GM11168 (cell line): ENCODE results near the gene ARHGEF19.

ENCODE experiments used
- in situ Hi-C: fragments of 300-500 bp; cut with MboI; formaldehyde crosslinking; loops from one replicate; pipeline ENCODE4 v1.12.0; 2022; ENCODE audit warnings: low sequenced_read_pairs; ENCODE audit not compliant: unreplicated experiment

The ARHGEF19 gene

DNA sequence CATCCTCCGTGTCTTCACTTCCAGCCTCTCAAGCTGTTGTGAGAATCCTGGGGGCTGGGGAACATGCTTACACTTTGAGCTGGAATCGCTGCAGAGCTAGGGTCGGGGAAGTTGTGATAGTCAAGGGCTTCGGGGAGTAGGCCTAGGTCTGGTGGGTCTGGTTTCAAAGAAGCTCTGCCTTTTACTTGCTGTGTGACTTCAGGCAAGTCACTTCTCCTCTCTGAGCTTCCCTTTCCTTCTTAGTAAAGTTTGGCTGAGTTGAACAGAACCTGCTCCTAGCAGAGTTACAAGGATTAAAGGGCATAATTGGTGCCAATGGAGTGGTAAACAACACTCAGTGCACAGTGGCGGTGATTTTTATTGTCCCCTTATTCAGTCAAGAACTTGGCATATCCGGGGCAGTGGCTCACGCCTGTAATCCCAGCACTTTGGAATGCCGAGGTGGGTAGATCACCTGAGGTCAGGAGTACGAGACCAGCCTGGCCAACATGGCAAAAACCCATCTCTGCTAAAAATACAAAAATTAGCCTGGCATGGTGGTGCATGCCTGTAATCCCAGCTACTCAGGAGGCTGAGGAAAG is 25.7 kb downstream of the ARHGEF19 start:
- in situ Hi-C loops = no loop called here

DNA sequence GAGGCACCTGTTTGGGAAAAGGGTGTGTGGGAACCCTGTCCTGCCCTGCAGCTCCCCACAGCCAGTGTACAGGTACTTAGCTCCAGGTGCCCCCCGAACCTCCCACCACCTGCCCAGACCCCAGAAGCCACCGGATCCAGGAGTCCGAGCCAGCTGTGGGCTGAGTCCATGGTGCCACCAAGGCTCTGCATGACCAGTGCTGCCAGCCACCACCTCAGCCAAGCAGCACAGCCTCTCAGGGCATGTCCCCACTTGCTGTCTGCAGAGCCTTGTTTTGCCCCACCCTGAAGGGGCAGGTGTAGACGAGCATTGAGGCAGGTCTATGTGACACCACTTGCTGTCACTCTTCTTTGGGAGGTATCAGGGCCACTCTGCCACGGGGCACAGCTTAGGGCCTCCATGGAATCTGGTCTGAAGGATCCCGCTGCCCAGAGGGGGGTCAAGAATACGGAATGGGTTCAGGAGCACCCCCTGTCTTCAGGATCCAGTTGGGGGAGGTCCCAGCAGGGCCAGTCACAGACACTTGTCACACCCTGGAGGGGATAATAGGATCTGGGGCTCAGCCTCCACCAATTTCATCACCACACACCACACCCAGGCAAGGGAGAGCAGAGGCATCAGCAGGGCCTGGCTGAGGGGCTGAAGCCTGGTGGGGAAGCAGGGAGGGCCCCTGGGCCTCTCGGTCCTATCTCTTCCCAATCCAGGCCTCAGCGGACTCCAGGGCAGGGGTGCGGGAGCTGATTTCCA is 27.7 kb downstream of the ARHGEF19 start:
- in situ Hi-C loops = no loop called here

DNA sequence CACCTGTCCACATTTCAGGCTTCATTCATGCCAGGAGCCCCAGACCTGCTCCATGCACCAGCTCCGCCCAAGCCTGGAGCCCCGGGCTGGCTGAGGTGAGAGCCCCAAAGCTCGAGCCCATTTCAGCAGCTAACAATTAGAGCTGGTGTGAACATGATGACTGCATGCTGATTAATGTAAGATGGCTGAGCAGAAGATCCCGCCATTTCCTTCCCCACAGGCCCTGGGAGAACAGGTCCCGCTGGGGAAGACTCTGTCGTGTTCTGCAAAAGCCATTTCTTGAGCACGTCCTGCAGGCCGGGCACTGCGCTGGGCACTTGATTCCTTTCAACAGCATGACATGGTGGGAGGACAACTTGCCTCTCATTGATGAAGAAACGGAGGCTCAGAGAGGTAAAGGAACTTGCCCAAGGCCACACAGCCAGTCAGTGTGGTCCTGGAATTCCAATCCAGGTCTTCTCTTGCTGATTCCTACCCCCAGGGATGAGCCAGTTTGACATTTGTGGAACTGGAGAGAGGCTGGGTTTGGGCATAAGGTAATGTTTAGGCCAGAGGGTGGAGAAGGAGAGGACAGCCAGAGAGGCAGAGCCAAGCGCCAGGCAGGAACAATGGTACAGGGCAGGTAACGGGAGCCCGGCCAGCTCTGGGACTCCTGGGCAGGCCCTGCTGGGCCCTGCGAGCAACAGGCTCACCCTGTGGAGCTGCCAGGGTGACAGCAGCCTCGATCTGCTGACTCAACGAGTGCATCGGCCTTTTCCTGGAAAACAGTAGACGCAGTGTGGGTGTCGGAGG is 28.5 kb downstream of the ARHGEF19 start:
- in situ Hi-C loops = no loop called here

DNA sequence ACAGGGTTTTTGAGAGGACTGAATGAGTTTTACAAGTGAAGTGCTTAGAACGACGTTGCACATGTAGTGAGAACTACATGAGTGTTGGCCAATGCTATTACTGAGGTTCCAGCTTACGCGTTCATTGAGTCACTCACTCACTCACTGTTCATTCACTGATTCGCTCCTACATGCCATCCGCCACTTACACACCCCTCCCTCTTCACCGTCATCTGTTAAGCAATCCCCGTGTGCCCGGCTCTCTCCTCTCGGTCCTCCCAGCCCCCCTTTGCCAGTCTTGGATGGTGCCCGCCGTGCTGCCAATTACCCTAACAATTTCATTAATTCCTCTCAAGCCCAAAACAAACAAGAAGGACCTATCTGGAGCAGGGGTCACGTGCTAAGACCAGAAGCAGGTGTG is 29.3 kb downstream of the ARHGEF19 start:
- in situ Hi-C loops = no loop called here

DNA sequence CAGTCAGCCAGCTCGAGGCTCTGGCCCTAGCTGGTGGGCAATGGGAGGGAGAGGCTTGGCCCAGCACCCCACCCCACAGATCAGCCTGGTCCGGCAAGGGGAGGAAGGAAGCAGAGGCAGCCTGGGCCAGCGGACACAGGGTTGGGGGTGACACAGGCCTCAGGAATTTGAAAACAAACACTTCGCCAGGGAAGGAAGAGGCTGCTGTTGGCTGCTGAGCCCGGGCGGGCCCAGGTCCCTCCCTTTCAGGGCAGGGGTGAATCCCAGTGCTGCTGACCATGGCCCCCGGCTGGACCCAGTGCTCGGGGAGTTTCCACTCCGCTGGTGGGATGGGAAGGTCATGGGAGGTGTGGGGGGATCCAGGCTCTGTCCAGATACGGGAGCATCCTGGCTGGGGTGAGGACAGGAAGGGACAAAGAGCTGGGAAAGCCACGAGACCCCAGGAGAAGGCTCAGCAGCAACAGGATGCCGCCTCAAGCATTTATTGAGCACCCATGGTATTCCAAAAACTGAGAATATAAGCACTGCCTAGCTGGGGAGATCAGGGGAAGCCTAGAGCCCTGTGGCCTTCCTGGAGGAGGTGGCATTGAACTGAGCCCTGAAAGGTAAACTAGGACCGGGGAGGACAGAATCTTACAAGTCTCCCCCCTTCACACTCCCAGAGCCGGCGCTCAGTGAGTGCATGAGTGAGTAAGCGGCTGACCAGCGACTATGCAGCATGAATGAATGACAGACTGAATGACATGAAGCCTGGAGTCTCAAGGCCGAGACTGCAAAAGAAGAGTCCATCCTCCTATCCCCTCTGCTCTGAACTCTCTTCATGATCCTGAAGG is 30.3 kb downstream of the ARHGEF19 start:
- in situ Hi-C loops = no loop called here

DNA sequence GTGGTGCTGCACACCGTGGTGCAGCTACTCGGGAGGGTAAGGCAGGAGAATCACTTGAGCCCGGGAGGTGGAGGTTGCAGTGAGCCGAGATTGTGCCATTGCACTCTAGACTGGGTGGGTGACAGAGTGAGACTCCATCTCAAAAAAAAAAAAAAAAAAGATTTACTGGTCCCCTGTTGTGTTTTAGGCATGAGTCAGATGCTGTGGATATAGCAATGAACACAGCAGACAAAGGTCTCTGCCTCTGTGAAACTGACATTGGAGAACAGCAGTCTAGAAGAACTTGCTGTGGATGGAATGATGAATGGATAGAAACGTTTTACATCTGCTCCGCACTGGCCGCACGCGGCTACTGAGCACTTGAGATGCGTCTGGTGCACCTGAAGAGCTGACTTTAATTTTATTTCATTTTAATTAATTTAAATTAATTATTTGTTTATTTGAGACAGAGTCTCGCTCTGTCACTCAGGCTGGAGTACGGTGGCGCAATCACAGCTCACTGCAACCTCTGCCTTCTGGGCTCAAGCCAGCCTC is 32.1 kb downstream of the ARHGEF19 start:
- in situ Hi-C loops = no loop called here

DNA sequence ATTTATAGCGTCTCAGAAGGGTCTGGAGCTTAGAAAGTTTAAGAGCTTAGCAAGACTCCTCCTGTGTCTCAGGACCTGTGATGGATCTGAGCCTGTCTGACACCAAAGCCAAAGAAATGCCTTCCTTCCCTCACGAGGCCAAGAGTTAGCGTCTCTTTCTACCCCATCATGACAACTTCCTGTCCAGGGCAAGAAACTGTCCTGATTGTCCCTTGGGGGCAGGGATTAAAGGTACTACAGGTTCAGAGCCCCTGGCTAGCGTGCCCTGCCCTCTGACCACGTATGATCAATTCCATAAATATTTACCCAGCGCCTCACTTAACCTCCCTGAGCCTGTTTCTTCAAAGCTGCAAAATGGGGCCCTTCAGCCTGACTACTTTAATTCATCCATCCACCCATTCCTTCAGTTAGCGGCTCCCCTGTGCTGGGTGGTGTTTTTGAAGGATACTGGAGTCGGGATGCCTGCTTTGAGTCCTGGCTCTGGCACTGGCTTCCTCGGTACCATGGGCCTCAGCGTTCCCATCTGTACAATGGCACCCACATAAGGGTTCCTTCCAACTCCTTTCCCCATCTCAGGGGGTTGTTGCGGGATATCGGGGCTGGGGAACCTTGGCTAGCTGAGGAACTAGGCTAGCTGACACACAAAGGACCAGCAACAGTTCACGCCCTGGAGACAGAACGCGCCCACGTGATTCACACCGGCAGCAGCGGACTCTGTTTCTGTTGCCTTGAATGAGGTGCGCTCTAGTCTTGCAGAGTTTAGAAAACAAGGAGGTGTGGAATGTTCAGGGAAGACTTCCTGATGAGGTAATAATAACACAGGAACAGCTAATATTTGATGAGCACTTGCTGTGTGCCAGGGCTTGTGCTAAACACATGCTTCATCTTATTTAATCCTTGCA is 33.6 kb downstream of the ARHGEF19 start:
- in situ Hi-C loops = no loop called here

DNA sequence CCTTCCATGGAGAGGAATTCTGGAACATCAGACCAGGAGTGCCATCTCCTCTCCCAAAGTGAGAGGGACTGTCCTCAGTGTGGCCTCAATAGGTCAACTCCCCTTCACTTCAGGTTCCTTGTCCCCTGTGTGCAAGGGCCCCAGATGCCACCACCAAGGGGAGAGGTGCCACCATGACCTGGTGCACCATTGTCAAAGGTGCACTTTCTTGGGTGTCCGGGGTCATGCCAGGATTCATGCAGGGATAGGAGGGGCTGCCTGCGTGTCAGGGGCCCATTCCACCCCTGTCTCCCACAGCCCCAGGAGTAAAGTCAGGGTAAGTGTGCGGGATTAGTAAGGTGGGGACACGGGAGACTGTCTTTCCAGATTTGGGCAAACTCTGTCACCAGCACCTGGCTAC is 35.1 kb downstream of the ARHGEF19 start:
- in situ Hi-C loops = no loop called here

DNA sequence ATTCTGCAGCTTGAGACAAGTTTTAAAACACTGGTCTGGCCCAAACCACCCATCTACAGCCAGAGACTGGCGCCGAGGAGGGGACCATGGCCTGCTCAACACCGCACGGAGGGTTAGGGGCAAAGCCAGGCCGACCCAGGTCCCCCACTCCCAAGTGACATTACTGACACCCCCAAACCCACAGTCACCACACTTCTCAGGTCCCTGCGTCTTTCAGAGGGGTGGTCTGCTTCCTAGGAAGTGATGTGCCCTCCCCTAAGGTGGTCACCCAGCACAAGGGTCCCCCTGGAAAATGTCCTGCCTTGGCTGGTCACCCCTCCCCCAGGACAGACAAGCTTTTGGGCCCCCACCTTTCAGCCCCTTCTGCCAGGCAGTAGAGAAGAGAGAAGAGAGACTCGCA is 35.8 kb downstream of the ARHGEF19 start:
- in situ Hi-C loops = no loop called here

DNA sequence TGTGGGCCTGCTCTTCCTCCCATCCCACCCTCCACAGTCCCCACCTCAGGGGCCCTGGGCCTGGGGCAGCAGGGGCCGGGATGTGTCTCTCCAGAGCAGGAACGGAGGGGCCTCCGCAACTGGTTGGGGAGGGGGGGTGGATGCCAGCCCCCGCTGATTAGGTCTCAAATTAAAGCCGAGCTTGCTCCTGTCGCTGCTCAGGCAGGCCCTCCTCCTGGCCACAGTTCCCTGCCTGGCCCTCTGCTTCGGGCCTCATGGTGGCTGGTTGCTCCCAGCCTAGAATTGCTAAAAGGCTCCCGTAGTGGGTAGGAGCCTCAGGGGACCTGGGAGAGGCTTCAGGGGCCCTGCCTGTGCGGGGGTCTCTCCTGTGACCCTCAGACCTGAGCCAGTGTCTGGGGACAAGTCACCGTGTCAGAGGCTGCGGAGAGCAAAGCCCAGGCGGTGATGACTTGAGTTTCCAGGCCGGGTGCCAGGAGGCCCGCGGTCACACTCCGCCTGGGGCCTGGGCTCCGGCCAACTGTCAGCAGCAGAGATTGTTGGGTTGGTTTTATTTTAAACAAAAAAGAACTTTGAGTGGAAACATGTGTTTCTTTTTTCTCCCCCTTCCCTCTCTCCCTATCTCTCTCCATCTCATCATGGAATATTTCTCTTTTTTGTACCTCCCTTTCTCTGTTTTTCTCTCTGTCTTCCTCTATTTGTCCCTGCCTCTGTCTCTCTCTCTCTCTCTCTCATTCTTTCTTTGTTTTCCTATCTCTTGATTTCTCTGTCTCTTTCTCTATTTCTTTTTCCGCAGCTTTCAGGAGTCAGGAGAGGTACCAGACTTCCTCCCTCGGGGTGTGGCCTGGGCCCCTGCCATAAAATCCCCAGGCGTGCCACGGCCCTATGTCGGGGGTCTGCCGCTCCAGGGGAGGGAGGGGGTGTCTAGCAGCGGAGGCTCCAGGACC is 36.6 kb downstream of the ARHGEF19 start:
- in situ Hi-C loops = no loop called here

DNA sequence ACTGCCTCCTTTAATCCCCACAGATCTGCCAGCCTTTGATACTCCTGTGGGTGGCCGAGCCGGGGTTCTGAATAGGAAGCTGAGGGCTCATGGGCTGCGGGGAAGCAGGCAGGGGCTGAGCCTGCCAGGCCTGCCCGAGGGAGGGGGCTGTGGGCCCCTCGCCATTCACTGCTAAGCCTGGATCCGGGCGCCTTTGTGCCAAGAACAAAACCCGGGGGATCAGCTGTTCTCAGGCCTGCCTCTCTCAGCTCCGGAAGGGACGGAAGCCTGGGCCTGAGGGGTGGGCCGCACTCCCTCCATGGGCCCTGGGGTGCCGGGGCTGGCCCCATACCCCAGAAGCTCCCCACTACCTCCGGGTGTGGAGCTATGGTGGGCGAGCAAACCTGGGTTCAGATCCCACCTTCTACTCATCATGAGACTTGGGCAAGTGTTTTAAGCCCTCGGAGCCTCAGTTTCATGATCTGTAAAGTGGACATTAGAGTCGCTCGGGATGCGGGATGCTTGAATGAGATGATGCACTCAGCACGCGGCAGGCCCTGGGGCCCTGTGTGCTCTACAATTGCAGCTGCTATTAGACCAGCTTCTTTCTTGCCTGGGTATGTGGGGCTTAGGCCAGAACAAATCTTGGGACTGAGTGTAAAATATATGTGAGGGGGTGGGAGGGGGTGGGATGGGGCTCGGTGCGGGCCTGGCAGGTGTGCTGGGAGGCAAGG is 37.4 kb downstream of the ARHGEF19 start:
- in situ Hi-C loops = no loop called here

DNA sequence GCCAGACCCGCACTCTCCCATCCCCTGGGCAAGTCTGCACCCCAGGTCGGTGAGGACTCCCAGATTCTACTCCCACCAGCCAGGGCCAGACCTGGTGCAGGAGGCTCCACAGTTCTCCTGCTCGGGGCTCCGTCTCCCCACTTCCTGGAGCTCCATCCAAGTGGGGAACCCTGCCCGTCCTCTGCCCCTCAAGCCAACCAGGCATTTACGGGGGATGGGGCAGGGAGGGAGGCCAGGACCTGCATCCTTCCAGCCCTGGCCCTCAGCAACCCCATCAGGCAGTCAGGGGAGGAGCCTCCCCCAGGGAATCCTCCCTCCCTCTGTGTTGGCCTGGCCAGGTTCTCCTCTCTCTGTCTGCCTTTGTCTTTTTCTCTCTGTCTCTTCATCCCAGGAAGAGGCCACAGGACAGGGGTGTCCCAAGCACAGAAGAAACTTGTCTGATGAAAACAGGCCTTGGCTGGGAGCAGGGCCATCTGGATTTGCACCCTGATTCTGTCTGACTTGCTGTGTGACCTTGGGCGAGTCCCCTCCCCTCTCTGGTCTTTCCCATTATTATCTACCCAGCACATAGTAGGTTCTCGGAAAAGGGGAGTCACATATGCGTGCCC is 38.1 kb downstream of the ARHGEF19 start:
- in situ Hi-C loops = no loop called here

DNA sequence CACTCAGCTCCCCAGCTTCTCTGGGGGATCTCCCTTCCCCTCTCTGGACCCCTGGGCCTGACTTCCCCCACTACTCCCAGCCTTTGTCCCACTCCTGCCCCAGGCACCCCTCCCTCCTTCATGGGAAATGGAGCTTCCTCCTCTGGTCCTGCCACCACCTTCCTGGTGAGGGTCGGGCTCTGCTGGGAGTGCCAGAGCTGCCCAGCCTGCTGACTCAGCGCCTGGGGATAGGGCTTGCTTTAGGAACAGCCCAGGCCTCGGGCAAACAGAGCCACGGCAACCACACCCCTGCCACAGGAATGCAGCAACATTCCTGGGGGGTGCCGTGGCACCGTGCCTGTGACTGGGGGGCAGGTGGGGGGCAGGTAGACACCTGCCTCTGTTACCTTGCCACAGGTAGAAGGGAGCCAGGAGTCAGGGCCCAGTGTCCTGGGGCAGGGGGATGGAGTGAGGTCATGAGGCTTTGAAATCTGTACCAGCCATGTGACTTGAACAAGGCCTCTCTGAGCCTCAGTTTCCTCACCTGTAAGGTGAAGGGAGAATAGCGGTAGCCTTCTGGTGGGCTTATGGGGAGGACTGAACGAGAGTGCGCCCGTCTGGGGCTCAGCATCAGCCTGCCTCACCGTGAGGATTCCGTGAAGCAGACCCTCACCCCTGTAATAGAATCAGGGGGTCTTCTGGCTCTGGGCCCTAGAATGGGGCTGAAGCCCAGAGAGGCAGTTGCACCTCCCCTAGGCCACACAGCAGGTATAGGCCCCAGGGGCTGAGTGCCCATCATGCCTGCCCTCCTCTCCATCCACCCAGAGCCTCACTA is 38.8 kb downstream of the ARHGEF19 start:
- in situ Hi-C loops = no loop called here

DNA sequence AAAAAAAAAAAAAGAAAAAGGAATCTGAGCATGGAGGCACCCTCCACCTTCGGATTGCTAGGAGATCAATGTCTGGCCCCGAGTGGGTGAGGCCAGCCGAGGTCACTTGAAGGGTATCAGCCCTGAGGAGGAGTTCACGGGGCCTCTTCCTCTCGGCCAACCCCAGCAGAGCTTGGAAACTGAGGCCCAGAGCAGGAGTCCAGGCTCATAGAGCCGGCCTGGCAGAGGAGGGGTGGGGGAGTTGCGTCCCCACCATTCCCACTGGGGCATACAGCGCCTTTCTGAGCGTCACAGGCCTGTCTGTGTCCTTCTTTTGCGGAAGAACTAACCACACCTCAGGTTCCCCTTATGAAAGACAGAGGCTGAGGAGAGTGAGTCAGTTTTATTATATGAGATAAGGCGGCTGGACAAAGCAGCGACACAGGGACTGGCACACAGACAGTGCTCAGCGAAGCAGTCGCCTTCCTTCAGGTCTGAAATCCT is 39.4 kb downstream of the ARHGEF19 start:
- in situ Hi-C loops = no loop called here

DNA sequence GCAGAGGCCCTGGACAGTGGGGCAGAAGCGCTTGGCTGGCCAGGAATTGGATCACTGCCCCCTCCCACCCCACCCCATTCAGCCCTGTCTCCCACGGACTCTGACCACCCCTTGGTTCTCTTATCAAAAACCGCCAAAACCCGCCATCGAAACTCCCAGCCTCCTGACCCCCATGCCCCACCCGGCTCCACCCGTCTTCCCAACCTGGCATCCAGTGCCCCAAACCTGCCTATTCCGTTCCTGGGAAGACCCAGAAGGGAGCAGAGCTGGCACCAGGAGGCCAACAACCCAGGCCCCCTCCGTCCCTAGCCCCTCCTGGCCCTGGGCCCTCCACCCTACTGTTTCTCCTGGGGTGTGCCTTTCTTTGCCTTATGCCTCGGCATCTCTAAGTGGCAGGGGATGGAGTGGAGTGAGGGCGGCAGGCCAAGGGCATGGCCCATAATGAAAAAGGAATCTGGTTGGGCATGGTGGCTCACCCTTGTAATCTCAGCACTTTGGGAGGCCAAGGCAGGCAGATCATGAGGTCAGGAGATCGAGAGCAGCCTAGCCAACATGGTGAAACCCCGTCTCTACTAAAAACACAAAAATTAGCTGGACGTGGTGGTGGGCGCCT is 40.1 kb downstream of the ARHGEF19 start:
- in situ Hi-C loops = no loop called here
